SK-N-SH (cell line): ENCODE results near the gene ADAM33. TPM values are rescaled to one million over a fixed set of nuclear protein-coding genes. Genes with fewer than 3 reads are reported as not detected.

ENCODE experiments used
- CTCF ChIA-PET: fragments of 300-600, 350-600 bp; formaldehyde crosslinking; extraction: SDS; loops from one replicate; lab custom pipeline; 2021; lab: Yijun Ruan, JAX
- POLR2A ChIA-PET: fragments of 350-600 bp; sonication (Branson Sonifier 250); formaldehyde crosslinking; extraction: SDS; loops from one replicate; lab custom pipeline; 2020; ENCODE audit warnings: antibody characterized with exemption, inconsistent platforms; lab: Yijun Ruan, JAX
- DNase-seq: peaks from one replicate; pipeline ENCODE4 v3.0.0; 2012
- H2AFZ ChIP-seq: fragments of 200-600 bp; sonication (generic); 2 replicates; pipeline ENCODE4 v1.8.1; 2016; ENCODE audit warnings: antibody characterized with exemption, mild to moderate bottlenecking, low read depth
- H3F3A ChIP-seq: fragments of 200-600 bp; sonication (generic); replicated peaks from 2 replicates; pipeline ENCODE3; 2016; ENCODE audit warnings: antibody characterized with exemption, mild to moderate bottlenecking; ENCODE audit not compliant: insufficient read depth
- H3K27ac ChIP-seq, 2 experiments: fragments of 200-500 bp in 1 of 2; fragments of 200-600 bp in 1 of 2; sonication (Bioruptor generic) in 1 of 2; sonication (generic), shearing (Covaris generic) in 1 of 2; 2 replicates each; pipeline versions ENCODE4 v1.5.1 to v1.6.1; 2014 to 2016; ENCODE audit warnings: low read depth in 2 of 2, inconsistent platforms in 1 of 2, low read length in 1 of 2, mild to moderate bottlenecking in 1 of 2, mixed read lengths in 1 of 2
- H3K27me3 ChIP-seq: fragments of 200-600 bp; sonication (generic), shearing (Covaris generic); 2 replicates; pipeline ENCODE4 v1.6.1; 2016; ENCODE audit warnings: mixed run types; ENCODE audit not compliant: insufficient read depth
- H3K36me3 ChIP-seq, 2 experiments: fragments of 200-500 bp in 1 of 2; fragments of 200-600 bp in 1 of 2; sonication (Bioruptor generic) in 1 of 2; sonication (generic) in 1 of 2; replicated peaks in 1 of 2; 2 replicates each; pipeline versions ENCODE3 to v1.5.1; 2014 to 2016; ENCODE audit warnings: low read length in 1 of 2, mild to moderate bottlenecking in 1 of 2; ENCODE audit not compliant: insufficient read depth in 2 of 2, control insufficient read depth in 1 of 2
- H3K4me1 ChIP-seq, 2 experiments: fragments of 200-500 bp in 1 of 2; fragments of 200-600 bp in 1 of 2; sonication (Bioruptor generic) in 1 of 2; sonication (generic), shearing (Covaris generic) in 1 of 2; 2 replicates each; pipeline versions ENCODE4 v1.5.1 to v1.6.1; 2014 to 2016; ENCODE audit warnings: low read depth in 1 of 2, low read length in 1 of 2, mixed run types in 1 of 2; ENCODE audit not compliant: insufficient read depth in 2 of 2, control insufficient read depth in 1 of 2
- H3K4me2 ChIP-seq: fragments of 200-600 bp; sonication (generic), shearing (Covaris generic); 2 replicates; pipeline ENCODE4 v1.6.1; 2017; ENCODE audit warnings: mixed run types
- H3K4me3 ChIP-seq, 2 experiments: fragments of 200-500 bp in 1 of 2; fragments of 200-600 bp in 1 of 2; sonication (Bioruptor generic) in 1 of 2; sonication (generic), shearing (Covaris generic) in 1 of 2; 2 replicates each; pipeline versions ENCODE4 v1.5.1 to v1.8.1; 2014 to 2016; ENCODE audit warnings: low read depth in 2 of 2, inconsistent platforms in 1 of 2, low read length in 1 of 2, mild to moderate bottlenecking in 1 of 2, mixed read lengths in 1 of 2, moderate library complexity in 1 of 2
- H3K79me2 ChIP-seq: fragments of 200-600 bp; sonication (generic); 2 replicates; pipeline ENCODE4 v1.8.1; 2017; ENCODE audit warnings: mild to moderate bottlenecking; ENCODE audit not compliant: insufficient read depth
- H3K9ac ChIP-seq: fragments of 200-600 bp; sonication (generic); 2 replicates; pipeline ENCODE4 v1.6.1; 2017; ENCODE audit warnings: mixed run types
- H3K9me2 ChIP-seq: fragments of 200-600 bp; sonication (generic); 2 replicates; pipeline ENCODE4 v1.6.1; 2017; ENCODE audit warnings: mixed run types
- H3K9me3 ChIP-seq: fragments of 200-600 bp; sonication (generic); 2 replicates; pipeline ENCODE4 v1.6.1; 2017; ENCODE audit warnings: mixed run types, mild to moderate bottlenecking, moderate library complexity
- H4K20me1 ChIP-seq: fragments of 200-600 bp; sonication (generic); 2 replicates; pipeline ENCODE4 v1.6.1; 2017; ENCODE audit warnings: mild to moderate bottlenecking, mixed run types; ENCODE audit not compliant: insufficient read depth
- CTCF ChIP-seq: fragments of 200-600 bp; sonication (generic); IDR thresholded peaks from 2 replicates; pipeline ENCODE4 v1.6.1; 2017; ENCODE audit warnings: antibody characterized with exemption, mild to moderate bottlenecking, moderate library complexity
- FOSL2 ChIP-seq: IDR thresholded peaks from 2 replicates; pipeline ENCODE4 v1.4.0; 2012; ENCODE audit warnings: low read depth, mild to moderate bottlenecking, moderate library complexity, borderline replicate concordance
- MXI1 ChIP-seq: IDR thresholded peaks from 2 replicates; pipeline ENCODE4 v1.6.1; 2012; ENCODE audit warnings: mild to moderate bottlenecking, low read depth, low read length, improper control_type of control experiment
- POLR2AphosphoS5 ChIP-seq: IDR thresholded peaks from 2 replicates; pipeline ENCODE4 v1.6.1; 2012; ENCODE audit warnings: low read depth, low read length
- SMC3 ChIP-seq: IDR thresholded peaks from 2 replicates; pipeline ENCODE4 v1.6.1; 2012; ENCODE audit warnings: low read depth, low read length, improper control_type of control experiment
- TCF12 ChIP-seq: IDR thresholded peaks from 2 replicates; pipeline ENCODE4 v1.4.0; 2012
- TEAD4 ChIP-seq: IDR thresholded peaks from 2 replicates; pipeline ENCODE4 v1.4.0; 2012; ENCODE audit warnings: mild to moderate bottlenecking, borderline replicate concordance; ENCODE audit not compliant: insufficient read depth
- USF2 ChIP-seq: fragments of 150-350 bp; IDR thresholded peaks from 2 replicates; pipeline ENCODE4 v1.6.1; 2017; ENCODE audit warnings: antibody characterized with exemption, low read length, low read depth, borderline replicate concordance
- WGBS: methylation state at CpG from one replicate; pipeline ENCODE4 v1.1.6; 2017; ENCODE audit warnings: low lambda C conversion rate; 5-methylcytosine and 5-hydroxymethylcytosine counted together
- polyA plus RNA-seq, 3 experiments: library from polyadenylated mRNA; depleted of rRNA; stranded (reverse); fragments of >200 nt; gene quantifications; 2 replicates each; pipeline ENCODE4 v1.2.3, GENCODE V29; 2012

Gene ADAM33, protein sequence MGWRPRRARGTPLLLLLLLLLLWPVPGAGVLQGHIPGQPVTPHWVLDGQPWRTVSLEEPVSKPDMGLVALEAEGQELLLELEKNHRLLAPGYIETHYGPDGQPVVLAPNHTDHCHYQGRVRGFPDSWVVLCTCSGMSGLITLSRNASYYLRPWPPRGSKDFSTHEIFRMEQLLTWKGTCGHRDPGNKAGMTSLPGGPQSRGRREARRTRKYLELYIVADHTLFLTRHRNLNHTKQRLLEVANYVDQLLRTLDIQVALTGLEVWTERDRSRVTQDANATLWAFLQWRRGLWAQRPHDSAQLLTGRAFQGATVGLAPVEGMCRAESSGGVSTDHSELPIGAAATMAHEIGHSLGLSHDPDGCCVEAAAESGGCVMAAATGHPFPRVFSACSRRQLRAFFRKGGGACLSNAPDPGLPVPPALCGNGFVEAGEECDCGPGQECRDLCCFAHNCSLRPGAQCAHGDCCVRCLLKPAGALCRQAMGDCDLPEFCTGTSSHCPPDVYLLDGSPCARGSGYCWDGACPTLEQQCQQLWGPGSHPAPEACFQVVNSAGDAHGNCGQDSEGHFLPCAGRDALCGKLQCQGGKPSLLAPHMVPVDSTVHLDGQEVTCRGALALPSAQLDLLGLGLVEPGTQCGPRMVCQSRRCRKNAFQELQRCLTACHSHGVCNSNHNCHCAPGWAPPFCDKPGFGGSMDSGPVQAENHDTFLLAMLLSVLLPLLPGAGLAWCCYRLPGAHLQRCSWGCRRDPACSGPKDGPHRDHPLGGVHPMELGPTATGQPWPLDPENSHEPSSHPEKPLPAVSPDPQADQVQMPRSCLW
- polyA plus RNA-seq (2012; rRNA removed) = 4.8 and 5.0 TPM in 2 replicates
- 0.53 and 0.87 TPM in 2 replicates for polyA plus RNA-seq (2012; cell fraction: cytosol; rRNA removed)
- polyA plus RNA-seq (2012; cell fraction: nucleus; rRNA removed) = 33.0 and 43.2 TPM in 2 replicates

- Histone ChIP-seq H3K9me2 (no peaks in the 10 kb centered on the region), H3K4me2 (0 out of 2 replicates have a peak within 1 kb of the TSS, but pooled peaks have one; percentile 52), H3K9ac (no peak within 1 kb of the TSS), H3K36me3 (no peaks in the 10 kb centered on the region), H3K79me2 (no peaks in the 10 kb centered on the region), H2AFZ (0 out of 2 replicates have a peak within 1 kb of the TSS, but pooled peaks have one; percentile 29), H3K4me3 (peak within 1 kb of the TSS in 1 of 2 experiments; percentile 33; a peak in 1 of 4 replicates), H3K9me3 (no peaks in the 10 kb centered on the region), H3K27ac (no peak within 1 kb of the TSS), H3K4me1 (peaks cover 15 to 20% of the 10 kb centered on the region in 2 experiments; a peak in 2 of 4 replicates), H4K20me1 (no peaks in the 10 kb centered on the region), H3K27me3 (no peaks in the 10 kb centered on the region), H3F3A (peaks cover under 1% of the 10 kb centered on the region)
- POLR2A ChIA-PET = no interaction called here
- 49% methylated on average over 33 of the region's 65 CpGs for WGBS
- TF ChIP-seq FOSL2 (no peak), POLR2AphosphoS5 (no peak), USF2 (no peak), TEAD4 (no peak), MXI1 (no peak), SMC3 (no peak), TCF12 (no peak)
- CTCF ChIA-PET = interaction anchor here (0.7 to 18.7 kb wide), 3 partner anchors 16 to 68 kb away, joined by 3 to 301 read pairs (median 3); partner anchors contain the start of gene SIGLEC1
- DNase-seq = peak; percentile 63
Observed at GRCh38 chr20:3681931-3682781, at the start of gene ADAM33. Gene ADAM33 (minus strand): TSS chr20:3682010. CDS start chr20:3682004, 6 bp downstream.

DNA sequence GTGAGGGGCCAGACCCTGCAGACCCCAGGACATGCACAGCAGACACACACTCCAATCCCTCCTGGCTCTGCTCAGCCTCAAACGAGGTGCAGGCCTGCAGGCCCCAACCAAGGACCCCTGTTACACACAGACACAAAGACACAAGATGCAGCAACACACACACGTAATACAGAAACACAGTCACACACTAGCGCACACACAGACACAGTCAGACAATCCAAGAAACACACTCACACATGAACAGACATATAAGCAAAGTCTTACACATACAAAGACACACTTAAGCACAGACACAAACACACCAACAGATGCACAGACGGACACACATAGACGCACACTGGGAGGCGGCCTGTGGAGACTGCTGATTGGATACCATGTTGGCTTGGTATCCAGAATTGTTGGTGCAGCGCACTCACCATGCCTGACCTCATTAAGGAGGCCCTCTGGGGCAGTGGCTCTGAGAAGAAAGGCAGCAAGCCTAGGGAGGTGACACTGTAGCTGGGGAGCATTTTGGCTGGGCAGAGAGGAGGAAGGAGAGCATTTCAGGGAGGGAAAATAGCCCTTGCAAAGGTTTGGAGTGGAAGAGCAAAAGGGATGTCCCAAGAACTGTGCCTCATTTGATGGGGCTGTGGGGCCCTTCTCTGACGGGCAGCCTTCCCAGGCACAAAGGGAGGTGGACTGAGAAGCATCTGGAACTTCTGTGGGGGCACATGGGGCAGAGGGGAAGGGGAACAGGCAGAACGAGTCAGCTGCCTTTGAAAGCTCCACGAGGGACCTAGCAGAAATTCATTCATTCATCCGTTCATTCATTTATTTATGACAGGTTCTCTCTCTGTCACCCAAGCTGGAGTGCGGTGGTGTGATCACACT, 49.2 kb upstream of the ADAM33 start:
- H3K27me3 ChIP-seq = peaks cover 33% of the 10 kb centered on the region
- CTCF ChIA-PET = interaction anchor here (0.8 to 4.7 kb wide), 7 partner anchors 11 to 167 kb away, joined by 3 to 20 read pairs (median 4); no protein-coding TSS in a partner anchor

More for the DNA sequence above, 49.2 kb upstream of the ADAM33 start:
- Histone ChIP-seq H3K4me3 (no peak overlapping the region), H2AFZ (no peak overlapping the region), H4K20me1 (no peaks in the 10 kb centered on the region), H3F3A (no peaks in the 10 kb centered on the region), H3K9me3 (no peaks in the 10 kb centered on the region), H3K4me2 (no peak overlapping the region), H3K9ac (no peak overlapping the region), H3K4me1 (no peaks in the 10 kb centered on the region; a peak in 1 of 4 replicates), H3K9me2 (no peaks in the 10 kb centered on the region), H3K27ac (no peak overlapping the region), H3K36me3 (no peaks in the 10 kb centered on the region), H3K79me2 (no peaks in the 10 kb centered on the region)
- WGBS = 78% methylated on average over 11 of the region's 12 CpGs
- TF ChIP-seq SMC3 (no peak), CTCF (no peak)
- DNase-seq = no peak
- POLR2A ChIA-PET = no interaction called here
